ENCODE measurements around the gene RND1.
"Not testable (repeated sequence)": the region's sequence is repeated elsewhere in the genome, so short reads cannot be mapped to it uniquely, and the experiment has no call there.

RND1 gene

GRCh38 chr12:48865281-48866051 is at the start of gene RND1:
TSS of gene RND1 (minus strand) at chr12:48865870. CDS start at chr12:48865767, 103 bp downstream.
- DNase-seq (ENCODE audit: low read depth) = peak; percentile 58

- DNase-seq (ENCODE audit: low read depth) = no peak
These were observed 44.5 kb upstream of the RND1 start for GRCh38 chr12:48910196-48910595.

GRCh38 chr12:48909698-48910097 is 44.0 kb upstream of the RND1 start:
- DNase-seq (ENCODE audit: low read depth) = not testable (repeated sequence)

DNA sequence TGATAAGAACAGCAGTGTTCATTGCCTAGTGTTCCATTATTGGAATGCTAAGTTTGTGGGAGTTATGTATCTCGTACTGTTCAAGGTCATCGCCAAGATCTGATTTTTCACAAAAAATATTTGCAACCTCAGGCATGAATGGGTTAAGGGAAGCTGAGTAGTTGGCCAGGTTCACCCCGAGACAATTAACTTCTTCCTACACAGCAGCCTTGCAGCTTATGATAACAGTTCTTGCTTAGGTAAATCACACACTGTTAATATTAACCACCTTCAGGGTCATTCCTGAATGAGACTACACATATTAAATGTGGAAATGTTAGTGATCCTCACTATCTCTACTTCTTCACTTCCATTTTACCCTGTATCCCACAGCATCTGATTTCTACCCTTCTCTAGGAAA is 41.6 kb upstream of the RND1 start:
- DNase-seq (ENCODE audit: low read depth) = no peak

GRCh38 chr12:48903982-48904411 is 38.3 kb upstream of the RND1 start:
- peak; percentile 74 for DNase-seq (ENCODE audit: low read depth)

DNA sequence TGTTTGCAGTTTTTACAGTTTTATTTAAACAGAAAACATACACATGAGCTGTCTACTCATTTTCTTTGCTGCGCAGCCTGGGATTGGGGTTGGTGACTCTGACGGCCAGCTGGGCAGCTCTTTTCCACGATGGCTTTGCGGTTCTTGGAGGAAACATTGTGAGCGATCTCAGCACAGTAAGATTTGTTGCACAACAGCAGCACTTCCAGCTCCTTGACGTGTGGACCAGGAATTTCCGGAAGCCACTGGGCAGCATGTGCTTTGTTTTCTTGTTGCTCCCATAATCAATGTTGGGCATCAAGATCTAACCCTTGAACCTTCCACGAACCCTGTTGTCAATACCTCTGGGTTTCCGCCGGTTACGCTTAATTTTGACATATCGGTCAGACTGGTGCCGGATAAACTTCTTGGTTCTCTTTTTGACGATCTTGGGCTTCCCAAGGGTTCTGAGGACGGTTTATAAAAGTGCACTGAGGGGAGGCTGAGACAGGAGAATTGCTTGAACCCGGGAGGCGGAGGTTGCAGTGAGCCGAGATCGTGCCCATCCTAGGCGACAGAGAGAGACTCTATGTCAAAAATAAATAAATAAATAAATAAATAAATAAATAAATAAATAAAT is 37.8 kb upstream of the RND1 start:
- DNase-seq (ENCODE audit: low read depth) = no peak

GRCh38 chr12:48901278-48901677 is 35.6 kb upstream of the RND1 start:
- no peak for DNase-seq (ENCODE audit: low read depth)

- no peak for DNase-seq (ENCODE audit: low read depth)
These were observed 34.0 kb upstream of the RND1 start for GRCh38 chr12:48899651-48900050.

DNA sequence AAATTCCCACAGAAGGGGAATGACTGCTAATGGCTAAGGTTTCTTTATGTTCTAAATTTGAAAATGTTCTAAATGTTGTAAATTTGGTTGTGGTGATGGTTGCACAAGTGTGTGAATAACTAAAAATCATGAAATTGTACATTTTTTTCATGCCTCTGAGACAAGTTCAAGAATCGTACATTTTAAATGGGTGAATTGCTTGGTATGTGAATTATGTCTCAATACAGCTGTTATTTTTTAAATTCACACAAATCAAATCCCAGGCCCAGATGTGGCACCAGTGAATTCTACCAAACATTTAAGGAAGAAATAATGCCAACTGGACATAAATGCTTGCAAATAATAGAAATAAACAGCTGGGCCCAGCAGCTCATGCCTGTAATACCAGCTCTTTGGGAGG is 28.6 kb upstream of the RND1 start:
- no peak for DNase-seq (ENCODE audit: low read depth)

- DNase-seq (ENCODE audit: low read depth) = peak; percentile 51
These were observed 25.2 kb upstream of the RND1 start for GRCh38 chr12:48890657-48891418.

DNA sequence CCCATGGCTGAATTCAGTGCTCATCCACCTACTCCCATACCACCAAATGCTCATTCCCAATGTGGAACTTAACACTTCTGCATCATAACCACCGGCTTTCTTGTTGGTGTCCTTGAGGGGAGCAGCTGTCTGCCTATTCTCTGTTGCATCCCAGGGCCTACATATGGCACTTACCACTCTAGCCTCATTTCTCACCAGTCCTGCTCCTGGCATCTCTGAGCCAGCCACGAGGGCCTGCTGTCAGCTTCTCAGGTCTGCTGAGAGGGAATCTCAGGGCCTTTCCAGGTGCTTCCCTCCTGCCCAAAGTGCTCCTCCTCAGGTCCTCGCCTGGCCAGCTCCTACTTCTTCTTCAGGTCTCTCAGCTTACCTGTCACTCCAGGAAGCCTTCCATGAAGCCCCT is 24.0 kb upstream of the RND1 start:
- no peak for DNase-seq (ENCODE audit: low read depth)

DNA sequence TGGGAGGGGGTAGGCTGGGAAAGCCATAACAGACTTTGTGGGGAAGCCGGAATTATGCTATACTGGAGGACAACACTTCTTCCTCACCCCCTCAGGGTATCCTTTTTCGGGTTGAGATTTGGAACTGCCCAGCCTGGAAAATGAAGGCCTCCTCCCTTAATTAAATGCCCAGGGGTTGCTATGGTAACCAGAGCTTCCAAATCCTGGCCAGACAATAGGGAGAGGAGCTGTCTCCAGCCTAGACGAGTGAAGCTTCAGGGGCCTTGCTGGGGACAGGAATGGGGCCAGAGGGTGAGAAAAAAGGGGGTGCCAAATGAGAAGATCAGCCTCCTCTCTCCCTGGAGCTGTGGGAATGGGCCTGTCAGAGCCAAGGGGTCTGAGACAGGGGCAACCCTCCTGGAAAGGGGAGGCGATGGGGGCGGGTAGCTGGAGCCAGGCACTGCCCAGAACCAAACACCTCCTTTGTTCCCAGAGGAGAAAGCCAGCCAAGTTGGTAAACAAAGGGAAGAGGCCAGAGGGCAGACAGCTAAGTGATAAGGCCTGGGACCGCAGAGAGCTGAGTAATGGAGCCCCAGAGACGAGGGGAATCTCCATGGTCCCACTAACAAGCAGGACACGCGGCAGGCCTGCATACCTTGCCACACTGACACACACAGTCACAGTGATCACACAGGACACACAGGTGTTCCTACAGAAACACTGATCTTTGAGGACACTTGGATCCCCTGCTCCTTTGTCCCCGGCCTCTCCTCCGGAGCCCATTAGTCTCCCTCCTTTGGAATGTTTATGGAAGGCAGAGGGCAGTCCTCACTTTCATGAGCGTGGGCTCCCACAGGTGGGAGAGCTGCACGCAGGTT is 17.9 kb upstream of the RND1 start:
- no peak for DNase-seq (ENCODE audit: low read depth)

GRCh38 chr12:48882972-48883304 is 17.3 kb upstream of the RND1 start:
- no peak for DNase-seq (ENCODE audit: low read depth)

- DNase-seq (ENCODE audit: low read depth) = no peak
These were observed 16.6 kb upstream of the RND1 start for GRCh38 chr12:48882315-48882687.

- no peak for DNase-seq (ENCODE audit: low read depth)
These were observed 16.1 kb upstream of the RND1 start for GRCh38 chr12:48881686-48882314.

- DNase-seq (ENCODE audit: low read depth) = no peak
These were observed 15.0 kb upstream of the RND1 start for GRCh38 chr12:48880647-48881046.

DNA sequence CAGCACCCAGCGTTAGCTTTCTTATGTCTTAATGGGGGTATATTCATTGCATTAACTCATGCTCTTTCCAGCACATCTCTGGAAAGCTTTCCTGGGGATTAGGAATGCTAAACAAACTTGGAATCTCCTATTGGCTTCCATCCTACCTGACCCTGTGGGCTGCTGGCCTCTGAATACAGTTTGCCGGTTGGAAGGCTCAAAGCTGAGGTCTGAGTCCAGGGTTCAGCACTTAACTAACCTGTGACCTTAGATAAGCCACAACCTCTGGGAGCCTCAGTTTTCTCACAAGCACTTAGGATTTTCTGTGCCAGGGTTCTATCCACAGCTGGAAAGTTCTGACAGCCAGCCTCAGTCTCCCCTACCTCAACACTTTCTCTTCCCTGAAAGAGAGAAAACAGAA is 12.9 kb upstream of the RND1 start:
- DNase-seq (ENCODE audit: low read depth) = no peak

DNA sequence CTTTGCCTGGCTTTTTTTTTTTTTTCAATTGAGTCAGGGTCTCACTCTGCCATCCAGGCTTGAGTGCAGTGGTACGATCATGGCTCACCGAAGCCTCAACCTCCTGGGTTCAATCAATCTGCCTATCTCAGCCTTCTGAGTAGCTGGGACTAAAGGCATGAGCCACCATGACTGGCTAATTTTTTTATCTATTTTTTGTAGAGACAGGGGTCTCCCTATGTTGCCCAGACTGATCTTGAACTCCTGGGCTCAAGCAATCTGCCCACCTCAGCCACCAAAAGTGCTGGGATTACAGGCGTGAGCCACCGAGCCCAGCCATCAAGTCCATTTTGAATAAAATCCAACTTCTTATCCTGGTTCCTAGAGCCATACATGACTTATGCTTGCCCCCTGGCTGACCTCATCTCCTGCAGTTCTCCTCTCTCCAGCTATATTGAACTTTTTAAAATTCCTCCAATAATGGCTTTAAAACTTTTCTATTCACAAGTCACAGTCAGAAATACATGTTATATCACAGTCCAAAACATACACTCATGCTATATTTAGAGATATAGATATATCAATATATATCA is 10.4 kb upstream of the RND1 start:
- DNase-seq (ENCODE audit: low read depth) = no peak

DNA sequence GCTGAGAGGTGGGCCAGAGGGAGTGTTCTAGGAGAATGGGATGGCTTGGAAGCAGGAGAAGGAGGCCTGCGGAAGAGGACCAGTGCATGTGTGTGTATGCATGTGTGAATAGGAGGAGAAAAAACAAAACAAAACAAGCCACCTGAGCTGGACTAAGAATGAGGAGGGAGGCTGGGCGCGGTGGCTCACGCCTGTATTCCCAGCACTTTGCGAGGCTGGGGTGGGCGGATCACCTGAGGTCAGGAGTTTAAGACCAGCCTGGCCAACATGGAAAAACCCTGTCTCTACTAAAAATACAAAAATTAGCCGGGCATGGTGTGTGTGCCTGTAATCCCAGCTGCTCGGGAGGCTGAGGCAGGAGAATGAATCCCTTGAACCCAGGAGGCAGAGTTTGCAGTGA is 7.9 kb upstream of the RND1 start:
- DNase-seq (ENCODE audit: low read depth) = not testable (repeated sequence)

DNA sequence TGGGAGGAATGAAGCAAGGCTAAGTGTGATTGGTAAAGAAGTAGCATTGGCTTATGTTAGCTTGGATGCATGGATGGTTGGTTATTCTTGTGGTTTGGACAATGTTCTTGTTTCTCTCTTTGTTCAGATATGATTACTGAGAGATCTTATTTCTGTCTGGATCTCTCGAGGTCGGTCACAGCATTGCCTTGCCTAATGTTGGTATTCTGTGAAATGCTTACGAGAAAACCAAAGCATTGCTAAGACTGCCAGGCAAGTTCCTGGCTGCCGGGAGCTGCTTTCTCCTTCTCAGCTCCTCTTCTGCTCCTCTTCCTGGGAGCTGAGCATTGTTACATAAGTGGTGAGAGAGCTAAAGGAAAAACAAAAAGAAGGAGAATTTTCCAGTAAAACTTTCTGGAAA is 7.4 kb upstream of the RND1 start:
- DNase-seq (ENCODE audit: low read depth) = no peak

DNA sequence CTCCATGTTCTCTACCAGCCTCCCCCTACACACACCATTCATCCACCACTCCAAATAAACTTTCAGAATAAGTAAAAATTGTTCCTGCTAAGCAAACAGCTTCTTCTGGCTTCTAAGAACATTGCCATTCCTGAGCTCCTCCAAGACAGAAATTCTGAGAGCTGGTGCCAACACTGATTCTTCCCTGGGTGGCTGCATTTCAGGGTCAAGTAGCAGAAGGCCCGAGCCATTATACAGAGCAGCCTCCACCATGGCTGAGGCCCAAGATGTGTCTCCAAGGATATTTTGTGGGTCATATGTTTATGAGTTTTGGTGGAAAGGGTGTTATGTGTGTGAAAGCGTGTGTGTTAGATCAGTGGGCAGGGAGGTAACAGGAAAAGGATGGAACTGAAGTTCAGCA is 3.5 kb upstream of the RND1 start:
- DNase-seq (ENCODE audit: low read depth) = no peak

All from stimulated activated CD8-positive, alpha-beta memory T cell treated with anti-CD3 and anti-CD28 coated beads, Interleukin-15, amount 100 ng/mL, for 1 hour (primary cell).